CD4-positive, alpha-beta T cell treated with Interleukin-4 for 4 hours (primary cell): ENCODE results near the gene PPIA.
"Not testable (repeated sequence)": the region's sequence is repeated elsewhere in the genome, so short reads cannot be mapped to it uniquely, and the experiment has no call there.

ENCODE experiments used
- DNase-seq: peaks from one replicate; pipeline ENCODE4 v3.0.0-alpha.2; 2020

PPIA gene

GRCh38 chr7:44791278-44792219 lies 4.9 kb upstream of the PPIA start:
- no peak for DNase-seq

GRCh38 chr7:44793919-44794318 lies 2.6 kb upstream of the PPIA start:
- no peak for DNase-seq

DNA sequence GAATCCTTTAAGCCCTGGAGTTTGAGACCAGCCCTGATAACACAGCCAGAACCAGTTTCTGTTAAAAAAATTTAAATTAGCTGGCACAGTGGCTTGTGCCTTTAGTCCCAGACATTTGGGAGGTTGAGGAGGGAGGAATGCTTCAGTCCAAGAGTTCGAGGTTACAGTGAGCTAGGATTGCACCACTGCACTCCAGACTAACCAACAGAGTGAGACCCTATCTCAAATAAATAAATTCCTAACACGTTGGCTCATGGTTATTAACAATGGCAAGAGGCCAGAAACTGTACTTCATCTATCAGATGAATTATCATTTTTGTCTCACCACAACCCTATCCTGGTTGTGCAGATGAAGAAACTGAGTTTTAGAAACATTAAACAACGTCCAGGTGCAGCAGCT lies 2.1 kb upstream of the PPIA start:
- DNase-seq: no peak

GRCh38 chr7:44796034-44796503 lies 412 bp upstream of the PPIA start:
- peak; percentile 30 for DNase-seq

DNA sequence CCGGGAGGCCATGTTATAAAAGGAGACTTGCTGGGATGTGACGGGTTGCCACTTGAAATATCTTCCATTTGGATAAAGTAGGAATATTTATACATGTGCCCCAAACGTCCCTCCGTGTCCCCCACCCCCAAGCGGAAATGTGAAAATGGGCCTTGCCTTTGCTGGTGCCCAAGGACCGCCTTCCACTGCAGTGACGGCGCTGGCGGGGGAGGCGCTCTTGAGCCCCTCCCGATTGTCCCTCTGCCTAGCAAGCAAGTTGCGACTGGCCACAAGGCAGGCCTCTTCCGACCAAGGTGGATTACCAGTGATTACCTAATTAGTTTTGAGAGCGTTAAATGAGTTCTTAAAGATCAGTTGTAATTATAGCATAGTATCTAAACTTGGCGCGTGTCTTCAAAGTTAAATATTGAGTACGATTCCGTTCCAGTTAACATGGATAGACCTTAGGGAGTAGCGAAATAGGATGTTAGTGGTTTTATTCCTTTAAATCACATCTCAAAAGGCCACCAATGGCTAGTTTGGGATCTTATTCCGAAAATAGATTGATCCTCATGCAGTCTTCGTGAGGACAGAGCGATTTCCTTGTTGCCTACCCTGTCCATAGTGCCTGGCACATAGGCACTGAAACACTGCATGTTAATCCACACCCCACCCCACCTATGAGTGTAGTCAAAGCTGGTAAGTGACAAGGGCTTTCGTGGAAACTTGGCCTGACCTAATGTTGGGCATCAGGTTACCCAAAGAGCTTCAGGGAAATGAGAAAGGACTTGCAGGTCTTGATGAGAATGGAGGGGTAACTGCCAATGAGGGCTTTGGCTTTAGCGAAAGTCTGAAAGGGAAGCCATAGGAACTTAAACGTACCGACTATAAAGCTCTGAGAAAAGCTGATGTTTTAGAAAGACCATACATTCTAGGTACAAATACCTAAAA lies 1.1 kb downstream of the PPIA start:
- peak; percentile 84 for DNase-seq

DNA sequence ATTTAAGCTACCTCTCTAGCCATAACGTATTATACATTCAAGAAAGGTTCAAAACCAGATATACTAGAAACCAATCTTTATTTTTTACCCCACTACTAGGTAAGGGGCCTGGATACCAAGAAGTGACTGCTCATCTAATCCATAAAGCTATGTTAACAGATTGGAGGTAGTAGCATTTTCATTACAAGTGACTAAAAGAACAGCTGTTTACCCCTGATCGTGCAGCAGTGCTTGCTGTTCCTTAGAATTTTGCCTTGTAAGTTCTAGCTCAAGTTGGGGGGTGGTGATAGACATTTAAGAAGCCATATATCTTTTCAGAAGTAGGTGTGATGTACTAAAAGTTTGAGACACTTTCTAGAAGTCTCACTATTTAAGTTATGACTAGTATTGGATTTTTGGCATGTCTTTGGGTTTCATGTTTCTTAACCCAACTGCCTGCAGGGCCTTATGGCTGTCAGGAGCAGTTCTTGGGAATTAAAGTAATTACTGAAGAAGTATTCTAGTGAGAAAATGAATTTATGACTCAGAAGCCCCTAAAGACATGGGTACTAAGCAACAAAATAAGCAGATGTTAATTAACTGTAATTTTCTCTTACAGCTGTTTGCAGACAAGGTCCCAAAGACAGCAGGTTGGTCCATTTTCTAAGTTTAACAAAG lies 2.3 kb downstream of the PPIA start:
- peak; percentile 46 for DNase-seq

DNA sequence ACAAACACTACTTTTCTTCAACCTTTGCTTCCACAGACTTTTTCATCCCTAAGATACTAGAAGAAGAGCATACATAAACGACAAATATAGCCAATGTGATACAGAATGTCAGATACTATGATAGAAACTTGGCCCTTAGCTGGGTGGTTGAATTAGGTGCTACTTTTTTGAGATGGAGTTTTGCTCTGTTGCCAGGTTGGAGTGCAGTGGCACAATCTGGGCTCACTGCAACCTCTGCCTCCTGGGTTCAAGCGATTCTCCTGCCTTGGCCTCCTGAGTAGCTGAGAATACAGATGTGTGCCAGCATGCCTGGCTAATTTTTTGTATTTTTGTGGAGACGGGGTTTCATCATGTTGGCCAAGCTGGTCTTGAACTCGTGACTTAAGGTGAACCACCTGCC lies 3.5 kb downstream of the PPIA start:
- DNase-seq: no peak

- DNase-seq: no peak
Measured at GRCh38 chr7:44801890-44802289, 5.4 kb downstream of the PPIA start.

DNA sequence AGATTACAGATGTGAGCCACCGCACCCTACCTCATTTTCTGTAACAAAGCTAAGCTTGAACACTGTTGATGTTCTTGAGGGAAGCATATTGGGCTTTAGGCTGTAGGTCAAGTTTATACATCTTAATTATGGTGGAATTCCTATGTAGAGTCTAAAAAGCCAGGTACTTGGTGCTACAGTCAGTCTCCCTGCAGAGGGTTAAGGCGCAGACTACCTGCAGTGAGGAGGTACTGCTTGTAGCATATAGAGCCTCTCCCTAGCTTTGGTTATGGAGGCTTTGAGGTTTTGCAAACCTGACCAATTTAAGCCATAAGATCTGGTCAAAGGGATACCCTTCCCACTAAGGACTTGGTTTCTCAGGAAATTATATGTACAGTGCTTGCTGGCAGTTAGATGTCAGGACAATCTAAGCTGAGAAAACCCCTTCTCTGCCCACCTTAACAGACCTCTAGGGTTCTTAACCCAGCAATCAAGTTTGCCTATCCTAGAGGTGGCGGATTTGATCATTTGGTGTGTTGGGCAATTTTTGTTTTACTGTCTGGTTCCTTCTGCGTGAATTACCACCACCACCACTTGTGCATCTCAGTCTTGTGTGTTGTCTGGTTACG lies 6.0 kb downstream of the PPIA start:
- no peak for DNase-seq

DNA sequence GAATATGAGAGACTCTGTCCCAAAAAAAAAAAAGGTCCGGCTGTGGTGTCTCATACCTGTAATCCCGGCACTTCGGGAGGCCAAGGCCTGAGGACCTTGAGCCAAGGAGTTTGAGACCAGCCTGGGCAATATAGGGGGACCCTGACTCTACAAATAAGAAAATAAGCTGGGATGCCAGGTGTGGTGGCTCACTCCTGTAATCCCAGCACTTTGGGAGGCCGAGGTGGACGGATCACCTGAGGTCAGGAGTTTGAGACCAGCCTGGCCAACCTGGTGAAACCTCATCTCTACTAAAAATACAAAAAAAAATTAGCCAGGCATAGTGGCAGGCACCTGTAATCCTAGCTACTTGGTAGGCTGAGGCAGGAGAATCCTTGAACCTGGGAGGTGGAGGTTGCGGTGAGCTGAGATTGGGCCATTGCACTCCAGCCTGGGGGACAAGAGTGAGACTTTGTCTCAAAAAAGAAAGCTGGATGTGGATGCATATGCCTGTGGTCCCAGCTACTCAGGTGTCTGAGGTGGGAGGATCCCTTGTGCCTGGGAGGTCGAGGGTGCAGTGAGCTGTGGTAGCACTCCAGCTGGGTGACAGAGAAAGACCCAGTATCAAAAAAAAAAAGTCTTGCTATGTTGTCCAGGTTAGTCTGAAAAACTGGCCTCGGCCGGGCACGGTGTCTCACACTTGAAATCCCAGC lies 7.5 kb downstream of the PPIA start:
- not testable (repeated sequence) for DNase-seq

DNA sequence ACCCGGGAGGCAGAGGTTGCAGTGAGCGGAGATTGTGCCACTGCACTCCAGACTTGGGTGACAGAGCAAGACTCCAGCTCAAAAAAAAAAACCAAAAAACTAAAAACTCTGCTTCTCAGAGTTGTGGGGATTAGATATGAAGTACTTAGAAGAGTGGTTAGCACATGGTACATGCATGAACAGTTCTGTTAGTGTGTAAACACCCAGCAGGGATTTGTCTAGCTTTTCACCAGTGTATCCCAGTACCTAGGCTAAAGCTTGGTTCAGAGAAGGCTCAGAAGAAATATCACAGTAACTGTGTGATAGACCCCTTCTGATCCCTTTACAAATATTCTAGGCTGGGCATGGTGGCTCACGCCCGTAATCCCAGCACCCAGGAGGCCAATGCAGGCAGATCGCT lies 9.5 kb downstream of the PPIA start:
- DNase-seq: no peak

- DNase-seq: no peak
Measured at GRCh38 chr7:44808914-44809393, 12.5 kb downstream of the PPIA start.

DNA sequence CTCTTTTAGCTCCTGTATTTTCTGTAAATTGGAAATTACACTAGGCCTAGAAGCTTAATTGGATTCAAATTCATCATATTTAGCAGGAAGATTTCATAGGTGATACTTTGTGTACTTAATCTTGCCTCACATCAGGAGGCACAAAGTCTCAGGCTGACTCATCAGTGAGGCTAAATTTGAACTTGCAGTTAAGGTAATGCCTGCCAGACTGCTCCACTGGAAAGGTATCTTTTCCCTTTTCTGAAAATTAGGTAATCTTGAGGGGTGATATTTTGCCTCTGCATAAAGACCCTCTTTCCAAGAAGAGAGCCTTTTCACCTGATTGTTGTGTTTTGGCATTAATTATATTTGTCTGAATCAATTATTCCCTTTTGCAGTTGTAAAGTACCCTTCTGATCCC lies 14.6 kb downstream of the PPIA start:
- no peak for DNase-seq

- no peak for DNase-seq
Measured at GRCh38 chr7:44811571-44811970, 15.1 kb downstream of the PPIA start.

- DNase-seq: no peak
Measured at GRCh38 chr7:44814919-44815318, 18.4 kb downstream of the PPIA start.

- no peak for DNase-seq
Measured at GRCh38 chr7:44819292-44819691, 22.8 kb downstream of the PPIA start.

- no peak for DNase-seq
Measured at GRCh38 chr7:44823255-44823781, 26.8 kb downstream of the PPIA start.

- DNase-seq: no peak
Measured at GRCh38 chr7:44824894-44825526, 28.5 kb downstream of the PPIA start.

DNA sequence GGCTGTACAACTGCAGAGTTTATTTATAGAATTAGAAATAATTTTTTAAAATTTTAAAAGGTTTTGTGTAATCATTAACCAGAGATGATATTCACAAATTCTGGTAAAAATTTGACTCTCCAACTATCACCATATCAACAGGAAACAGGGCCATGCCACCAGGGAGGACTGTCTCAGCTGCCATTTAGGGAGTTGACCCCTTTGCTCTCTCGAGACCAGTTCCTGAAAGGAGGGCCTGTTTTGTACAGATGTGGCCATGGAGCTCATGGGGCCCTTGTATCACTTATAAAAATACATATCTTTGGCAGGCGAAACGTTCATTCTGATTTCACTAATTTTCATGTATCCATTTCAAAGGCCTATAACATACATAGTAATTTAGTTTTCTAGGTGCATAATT lies 31.1 kb downstream of the PPIA start:
- no peak for DNase-seq

DNA sequence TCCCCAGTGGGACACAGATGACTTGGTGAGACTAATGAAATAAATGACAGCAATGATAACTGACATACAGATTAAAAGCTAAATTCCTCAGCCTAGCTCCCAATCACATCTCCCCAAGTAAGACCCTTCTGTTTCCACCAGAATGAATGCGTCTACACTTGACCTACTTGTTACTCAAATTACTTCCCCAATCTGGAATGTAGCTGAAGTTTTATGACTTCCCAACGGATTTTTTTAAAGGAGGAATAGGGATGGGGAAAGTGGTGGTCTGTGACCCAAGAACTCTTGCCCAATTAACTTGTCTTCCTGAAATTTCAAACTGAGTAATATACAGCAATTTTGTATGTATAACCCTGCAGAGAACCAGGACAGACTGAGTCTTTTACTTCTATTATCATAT lies 42.3 kb downstream of the PPIA start:
- DNase-seq: no peak

- DNase-seq: not testable (repeated sequence)
Measured at GRCh38 chr7:44842675-44843074, 46.2 kb downstream of the PPIA start.
